ENCODE data around the gene STX2. TPM values are rescaled to one million over a fixed set of nuclear protein-coding genes. Genes with fewer than 3 reads are reported as not detected.

The STX2 gene
- total and polyA plus RNA-seq, 10 of the 15 experiments (the other 5 are each of a cell fraction or from before 2014, with no cell fraction given): 6.0 to 22.2 (median 10.0) TPM

- TF ChIP-seq ZBTB40 (IDR thresholded peaks at IDR 0.05; ENCODE audit: borderline replicate concordance) (no peak), MLLT1 (IDR thresholded peaks at IDR 0.05) (no peak), HCFC1 (IDR thresholded peaks at IDR 0.05; ENCODE audit: low read length) (no peak), GATAD2B (conservative IDR thresholded peaks at IDR 0.05; ENCODE audit: low read depth) (0 out of 2 replicates have a peak, but pooled peaks have one; percentile 9), RAD21 (IDR thresholded peaks at IDR 0.05; ENCODE audit: insufficient read depth, low read depth, low read length) (no peak), TCF3 (IDR thresholded peaks at IDR 0.05; ENCODE audit: borderline replicate concordance, insufficient read depth, low read depth, low read length) (peak; percentile 64; the same call in 1 of the 2 replicates)
- TF ChIP-seq, protein P1, sequence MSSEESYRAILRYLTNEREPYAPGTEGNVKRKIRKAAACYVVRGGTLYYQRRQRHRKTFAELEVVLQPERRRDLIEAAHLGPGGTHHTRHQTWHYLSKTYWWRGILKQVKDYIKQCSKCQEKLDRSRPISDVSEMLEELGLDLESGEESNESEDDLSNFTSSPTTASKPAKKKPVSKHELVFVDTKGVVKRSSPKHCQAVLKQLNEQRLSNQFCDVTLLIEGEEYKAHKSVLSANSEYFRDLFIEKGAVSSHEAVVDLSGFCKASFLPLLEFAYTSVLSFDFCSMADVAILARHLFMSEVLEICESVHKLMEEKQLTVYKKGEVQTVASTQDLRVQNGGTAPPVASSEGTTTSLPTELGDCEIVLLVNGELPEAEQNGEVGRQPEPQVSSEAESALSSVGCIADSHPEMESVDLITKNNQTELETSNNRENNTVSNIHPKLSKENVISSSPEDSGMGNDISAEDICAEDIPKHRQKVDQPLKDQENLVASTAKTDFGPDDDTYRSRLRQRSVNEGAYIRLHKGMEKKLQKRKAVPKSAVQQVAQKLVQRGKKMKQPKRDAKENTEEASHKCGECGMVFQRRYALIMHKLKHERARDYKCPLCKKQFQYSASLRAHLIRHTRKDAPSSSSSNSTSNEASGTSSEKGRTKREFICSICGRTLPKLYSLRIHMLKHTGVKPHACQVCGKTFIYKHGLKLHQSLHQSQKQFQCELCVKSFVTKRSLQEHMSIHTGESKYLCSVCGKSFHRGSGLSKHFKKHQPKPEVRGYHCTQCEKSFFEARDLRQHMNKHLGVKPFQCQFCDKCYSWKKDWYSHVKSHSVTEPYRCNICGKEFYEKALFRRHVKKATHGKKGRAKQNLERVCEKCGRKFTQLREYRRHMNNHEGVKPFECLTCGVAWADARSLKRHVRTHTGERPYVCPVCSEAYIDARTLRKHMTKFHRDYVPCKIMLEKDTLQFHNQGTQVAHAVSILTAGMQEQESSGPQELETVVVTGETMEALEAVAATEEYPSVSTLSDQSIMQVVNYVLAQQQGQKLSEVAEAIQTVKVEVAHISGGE (CRISPR knock-in tag; IDR thresholded peaks at IDR 0.05): no peak
- TF ChIP-seq, protein P2, sequence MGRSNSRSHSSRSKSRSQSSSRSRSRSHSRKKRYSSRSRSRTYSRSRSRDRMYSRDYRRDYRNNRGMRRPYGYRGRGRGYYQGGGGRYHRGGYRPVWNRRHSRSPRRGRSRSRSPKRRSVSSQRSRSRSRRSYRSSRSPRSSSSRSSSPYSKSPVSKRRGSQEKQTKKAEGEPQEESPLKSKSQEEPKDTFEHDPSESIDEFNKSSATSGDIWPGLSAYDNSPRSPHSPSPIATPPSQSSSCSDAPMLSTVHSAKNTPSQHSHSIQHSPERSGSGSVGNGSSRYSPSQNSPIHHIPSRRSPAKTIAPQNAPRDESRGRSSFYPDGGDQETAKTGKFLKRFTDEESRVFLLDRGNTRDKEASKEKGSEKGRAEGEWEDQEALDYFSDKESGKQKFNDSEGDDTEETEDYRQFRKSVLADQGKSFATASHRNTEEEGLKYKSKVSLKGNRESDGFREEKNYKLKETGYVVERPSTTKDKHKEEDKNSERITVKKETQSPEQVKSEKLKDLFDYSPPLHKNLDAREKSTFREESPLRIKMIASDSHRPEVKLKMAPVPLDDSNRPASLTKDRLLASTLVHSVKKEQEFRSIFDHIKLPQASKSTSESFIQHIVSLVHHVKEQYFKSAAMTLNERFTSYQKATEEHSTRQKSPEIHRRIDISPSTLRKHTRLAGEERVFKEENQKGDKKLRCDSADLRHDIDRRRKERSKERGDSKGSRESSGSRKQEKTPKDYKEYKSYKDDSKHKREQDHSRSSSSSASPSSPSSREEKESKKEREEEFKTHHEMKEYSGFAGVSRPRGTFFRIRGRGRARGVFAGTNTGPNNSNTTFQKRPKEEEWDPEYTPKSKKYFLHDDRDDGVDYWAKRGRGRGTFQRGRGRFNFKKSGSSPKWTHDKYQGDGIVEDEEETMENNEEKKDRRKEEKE (IDR thresholded peaks at IDR 0.05): no peak
- TF ChIP-seq, protein P3, sequence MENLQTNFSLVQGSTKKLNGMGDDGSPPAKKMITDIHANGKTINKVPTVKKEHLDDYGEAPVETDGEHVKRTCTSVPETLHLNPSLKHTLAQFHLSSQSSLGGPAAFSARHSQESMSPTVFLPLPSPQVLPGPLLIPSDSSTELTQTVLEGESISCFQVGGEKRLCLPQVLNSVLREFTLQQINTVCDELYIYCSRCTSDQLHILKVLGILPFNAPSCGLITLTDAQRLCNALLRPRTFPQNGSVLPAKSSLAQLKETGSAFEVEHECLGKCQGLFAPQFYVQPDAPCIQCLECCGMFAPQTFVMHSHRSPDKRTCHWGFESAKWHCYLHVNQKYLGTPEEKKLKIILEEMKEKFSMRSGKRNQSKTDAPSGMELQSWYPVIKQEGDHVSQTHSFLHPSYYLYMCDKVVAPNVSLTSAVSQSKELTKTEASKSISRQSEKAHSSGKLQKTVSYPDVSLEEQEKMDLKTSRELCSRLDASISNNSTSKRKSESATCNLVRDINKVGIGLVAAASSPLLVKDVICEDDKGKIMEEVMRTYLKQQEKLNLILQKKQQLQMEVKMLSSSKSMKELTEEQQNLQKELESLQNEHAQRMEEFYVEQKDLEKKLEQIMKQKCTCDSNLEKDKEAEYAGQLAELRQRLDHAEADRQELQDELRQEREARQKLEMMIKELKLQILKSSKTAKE (IDR thresholded peaks at IDR 0.05; ENCODE audit: low read depth, poor library complexity, severe bottlenecking): no peak
- TF ChIP-seq, protein P4, sequence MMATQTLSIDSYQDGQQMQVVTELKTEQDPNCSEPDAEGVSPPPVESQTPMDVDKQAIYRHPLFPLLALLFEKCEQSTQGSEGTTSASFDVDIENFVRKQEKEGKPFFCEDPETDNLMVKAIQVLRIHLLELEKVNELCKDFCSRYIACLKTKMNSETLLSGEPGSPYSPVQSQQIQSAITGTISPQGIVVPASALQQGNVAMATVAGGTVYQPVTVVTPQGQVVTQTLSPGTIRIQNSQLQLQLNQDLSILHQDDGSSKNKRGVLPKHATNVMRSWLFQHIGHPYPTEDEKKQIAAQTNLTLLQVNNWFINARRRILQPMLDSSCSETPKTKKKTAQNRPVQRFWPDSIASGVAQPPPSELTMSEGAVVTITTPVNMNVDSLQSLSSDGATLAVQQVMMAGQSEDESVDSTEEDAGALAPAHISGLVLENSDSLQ (IDR thresholded peaks at IDR 0.05): peak; percentile 41; the same call in 1 of the 2 replicates
- TF ChIP-seq, protein P5, sequence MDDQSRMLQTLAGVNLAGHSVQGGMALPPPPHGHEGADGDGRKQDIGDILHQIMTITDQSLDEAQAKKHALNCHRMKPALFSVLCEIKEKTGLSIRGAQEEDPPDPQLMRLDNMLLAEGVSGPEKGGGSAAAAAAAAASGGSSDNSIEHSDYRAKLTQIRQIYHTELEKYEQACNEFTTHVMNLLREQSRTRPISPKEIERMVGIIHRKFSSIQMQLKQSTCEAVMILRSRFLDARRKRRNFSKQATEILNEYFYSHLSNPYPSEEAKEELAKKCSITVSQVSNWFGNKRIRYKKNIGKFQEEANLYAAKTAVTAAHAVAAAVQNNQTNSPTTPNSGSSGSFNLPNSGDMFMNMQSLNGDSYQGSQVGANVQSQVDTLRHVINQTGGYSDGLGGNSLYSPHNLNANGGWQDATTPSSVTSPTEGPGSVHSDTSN (IDR thresholded peaks at IDR 0.05; ENCODE audit: insufficient replicate concordance, low read depth, low read length): no peak
These were observed 40.2 kb upstream of the STX2 start (continued) for GRCh38 chr12:130879212-130879686.

Data from GM12878 (cell line).